GM19099 (cell line): ENCODE data around the gene CRLF2.

Experiments
- POLR2A ChIP-seq: IDR thresholded peaks from 3 replicates; pipeline ENCODE4 v1.6.1; 2011; ENCODE audit warnings: low read depth; ENCODE audit not compliant: insufficient read length; ENCODE audit errors: extremely low read depth

The CRLF2 gene

GRCh38 chrX:1218286-1218685 is 5.8 kb upstream of the CRLF2 start:
- no peak for TF ChIP-seq POLR2A

GRCh38 chrX:1215123-1215823 is 2.8 kb upstream of the CRLF2 start:
- TF ChIP-seq POLR2A = no peak

- TF ChIP-seq POLR2A = no peak
Measured at GRCh38 chrX:1213971-1214370, 1.5 kb upstream of the CRLF2 start.

- no peak for TF ChIP-seq POLR2A
Measured at GRCh38 chrX:1210844-1211243, 1.6 kb downstream of the CRLF2 start.

- TF ChIP-seq POLR2A = no peak
Measured at GRCh38 chrX:1207496-1208025, 4.9 kb downstream of the CRLF2 start.

- no peak for TF ChIP-seq POLR2A
Measured at GRCh38 chrX:1205681-1206611, 6.5 kb downstream of the CRLF2 start.

- no peak for TF ChIP-seq POLR2A
Measured at GRCh38 chrX:1202251-1202650, 10.2 kb downstream of the CRLF2 start.

GRCh38 chrX:1196436-1196835 is 16.0 kb downstream of the CRLF2 start:
- no peak for TF ChIP-seq POLR2A

GRCh38 chrX:1190596-1191145 is 21.8 kb downstream of the CRLF2 start:
- TF ChIP-seq POLR2A = no peak

GRCh38 chrX:1185561-1185960 is 26.9 kb downstream of the CRLF2 start:
- no peak for TF ChIP-seq POLR2A

GRCh38 chrX:1182211-1182610 is 30.2 kb downstream of the CRLF2 start:
- no peak for TF ChIP-seq POLR2A

GRCh38 chrX:1181170-1181569 is 31.3 kb downstream of the CRLF2 start:
- no peak for TF ChIP-seq POLR2A

- TF ChIP-seq POLR2A = no peak
Measured at GRCh38 chrX:1178580-1179057, 33.8 kb downstream of the CRLF2 start.

- no peak for TF ChIP-seq POLR2A
Measured at GRCh38 chrX:1172496-1172895, 40.0 kb downstream of the CRLF2 start.

- no peak for TF ChIP-seq POLR2A
Measured at GRCh38 chrX:1170243-1170642, 42.2 kb downstream of the CRLF2 start.
